Measurements from ENCODE around the gene ATP8B3.

ATP8B3 gene

GRCh38 chr19:1744822-1745563, 67.1 kb downstream of the ATP8B3 start:
- no peak for DNase-seq (ENCODE audit: low read depth, low spot score)

DNA sequence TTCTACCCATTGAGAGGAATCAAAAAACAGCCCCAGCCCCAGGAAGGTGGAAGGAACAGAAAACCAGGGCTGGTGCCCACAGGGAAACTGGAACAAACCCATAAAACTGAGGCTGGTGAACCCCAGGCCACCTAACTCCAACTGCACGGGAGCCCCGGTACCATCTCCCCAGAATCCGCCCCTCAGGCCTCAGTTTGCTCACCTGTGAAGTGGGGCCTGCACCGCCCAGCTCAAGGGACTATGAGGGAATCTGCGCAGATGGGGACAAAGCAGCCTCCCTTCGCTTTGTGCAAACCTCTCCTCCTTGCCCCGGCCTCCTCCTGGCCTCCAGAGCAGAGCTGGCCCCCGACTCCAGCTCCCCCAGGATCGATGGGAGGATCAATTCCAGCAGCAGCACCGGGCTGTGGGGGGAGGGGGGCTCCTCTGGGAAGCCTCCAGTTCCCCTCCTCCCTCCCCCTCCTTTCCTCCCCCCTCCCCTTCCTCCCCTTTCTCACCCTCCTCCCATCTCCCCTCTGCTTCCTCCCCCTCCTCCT, 67.9 kb downstream of the ATP8B3 start:
- DNase-seq (ENCODE audit: low read depth, low spot score), result no peak

GRCh38 chr19:1742989-1743696, 68.9 kb downstream of the ATP8B3 start:
- DNase-seq (ENCODE audit: low read depth, low spot score), result no peak

DNA sequence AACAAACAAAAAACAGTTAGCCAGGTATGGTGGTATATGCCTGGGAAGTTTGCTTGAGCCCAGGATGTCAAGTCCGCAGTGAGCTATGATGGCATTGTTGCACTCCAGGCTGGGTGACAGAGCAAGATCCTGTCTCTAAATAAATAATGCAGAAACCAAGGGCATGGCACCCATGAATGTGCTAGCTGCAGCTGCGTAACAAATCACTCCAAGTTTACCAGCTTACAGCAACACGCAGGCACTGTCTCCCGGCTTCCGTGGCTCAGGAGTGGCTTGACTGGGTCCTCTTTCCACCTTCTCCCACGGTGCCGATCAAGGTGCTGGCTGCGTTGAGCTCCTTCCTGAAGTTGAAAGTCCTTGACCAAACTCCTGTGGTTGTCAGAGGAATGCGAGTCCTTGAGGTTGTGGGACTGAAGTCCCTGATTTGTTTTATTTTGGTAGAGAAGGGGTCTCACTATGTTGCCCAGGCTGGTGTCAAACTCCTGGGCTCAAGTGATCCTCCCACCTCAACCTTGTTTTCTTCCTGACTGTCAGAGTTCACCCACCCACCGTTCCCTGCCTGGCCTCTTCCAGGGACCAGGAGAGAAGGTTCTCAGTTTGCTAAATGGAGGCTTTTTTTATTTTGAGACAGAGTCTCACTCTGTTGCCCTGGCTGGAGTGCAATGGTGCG, 72.0 kb downstream of the ATP8B3 start:
- no peak for DNase-seq (ENCODE audit: low read depth, low spot score)

DNA sequence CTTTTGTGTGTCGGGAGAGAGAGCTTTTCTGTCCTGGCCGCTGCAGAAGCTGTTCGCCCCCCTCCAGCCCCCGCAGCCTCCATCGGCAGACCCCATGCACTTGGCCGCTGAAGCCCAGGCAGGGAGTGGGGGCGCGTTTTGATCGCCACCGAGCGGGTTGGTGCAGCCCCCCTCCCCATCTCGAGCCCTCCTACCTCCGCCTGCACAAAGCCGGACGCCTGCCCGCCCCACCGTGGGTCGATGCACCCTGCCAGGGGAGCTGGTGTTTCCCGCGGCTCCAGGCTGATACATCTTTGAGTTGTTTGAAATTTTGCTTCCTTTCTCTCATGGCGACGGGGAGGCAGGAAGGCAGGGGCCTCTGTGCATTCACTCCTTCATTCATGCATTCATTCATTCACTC, 75.1 kb downstream of the ATP8B3 start:
- DNase-seq (ENCODE audit: low read depth, low spot score), result no peak

- DNase-seq (ENCODE audit: low read depth, low spot score), result no peak
These were observed 75.8 kb downstream of the ATP8B3 start for GRCh38 chr19:1736280-1736679.

GRCh38 chr19:1734321-1734966, 77.6 kb downstream of the ATP8B3 start:
- DNase-seq (ENCODE audit: low read depth, low spot score), result no peak
